LNCAP (cell line): ENCODE results near the gene ZNF439.

Experiments
- TF ChIP-seq, protein P1 (sequence below): fragments of 450-650 bp; IDR thresholded peaks from 2 replicates; pipeline ENCODE4 v1.5.1; 2017; ENCODE audit warnings: mild to moderate bottlenecking

ZNF439 gene

DNA sequence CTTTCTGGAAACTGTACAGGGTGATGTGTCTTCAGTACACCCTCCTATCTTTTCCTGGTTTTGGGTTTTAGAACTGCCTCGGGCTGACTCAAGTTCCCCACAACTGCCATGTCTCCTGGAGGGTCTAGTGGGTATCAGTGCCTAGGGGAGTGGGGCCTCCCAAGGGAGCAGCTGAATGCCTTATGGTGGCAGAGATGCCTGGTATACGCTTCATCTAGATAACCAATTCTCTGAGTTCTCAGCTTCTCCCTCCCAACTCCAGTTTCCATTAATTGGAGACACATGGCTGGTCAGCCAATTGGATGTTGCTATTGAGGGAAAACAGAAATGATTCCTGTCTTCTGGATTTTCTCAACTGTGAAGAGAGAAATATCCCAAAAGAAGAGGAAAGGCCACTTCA, 12.8 kb downstream of the ZNF439 start:
- TF ChIP-seq, protein P1, sequence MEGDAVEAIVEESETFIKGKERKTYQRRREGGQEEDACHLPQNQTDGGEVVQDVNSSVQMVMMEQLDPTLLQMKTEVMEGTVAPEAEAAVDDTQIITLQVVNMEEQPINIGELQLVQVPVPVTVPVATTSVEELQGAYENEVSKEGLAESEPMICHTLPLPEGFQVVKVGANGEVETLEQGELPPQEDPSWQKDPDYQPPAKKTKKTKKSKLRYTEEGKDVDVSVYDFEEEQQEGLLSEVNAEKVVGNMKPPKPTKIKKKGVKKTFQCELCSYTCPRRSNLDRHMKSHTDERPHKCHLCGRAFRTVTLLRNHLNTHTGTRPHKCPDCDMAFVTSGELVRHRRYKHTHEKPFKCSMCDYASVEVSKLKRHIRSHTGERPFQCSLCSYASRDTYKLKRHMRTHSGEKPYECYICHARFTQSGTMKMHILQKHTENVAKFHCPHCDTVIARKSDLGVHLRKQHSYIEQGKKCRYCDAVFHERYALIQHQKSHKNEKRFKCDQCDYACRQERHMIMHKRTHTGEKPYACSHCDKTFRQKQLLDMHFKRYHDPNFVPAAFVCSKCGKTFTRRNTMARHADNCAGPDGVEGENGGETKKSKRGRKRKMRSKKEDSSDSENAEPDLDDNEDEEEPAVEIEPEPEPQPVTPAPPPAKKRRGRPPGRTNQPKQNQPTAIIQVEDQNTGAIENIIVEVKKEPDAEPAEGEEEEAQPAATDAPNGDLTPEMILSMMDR, result no peak

DNA sequence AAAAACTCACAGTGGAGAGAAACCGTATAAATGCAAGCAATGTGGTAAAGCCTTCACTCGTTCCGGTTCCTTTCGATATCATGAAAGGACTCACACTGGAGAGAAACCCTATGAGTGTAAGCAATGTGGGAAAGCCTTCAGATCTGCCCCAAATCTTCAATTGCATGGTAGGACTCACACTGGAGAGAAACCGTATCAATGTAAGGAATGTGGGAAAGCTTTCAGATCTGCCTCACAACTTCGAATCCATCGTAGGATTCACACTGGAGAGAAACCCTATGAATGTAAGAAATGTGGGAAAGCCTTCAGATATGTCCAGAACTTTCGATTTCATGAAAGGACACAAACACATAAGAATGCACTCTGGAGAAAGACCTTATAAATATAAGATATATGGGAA, 19.7 kb downstream of the ZNF439 start:
- TF ChIP-seq, protein P1, result no peak

DNA sequence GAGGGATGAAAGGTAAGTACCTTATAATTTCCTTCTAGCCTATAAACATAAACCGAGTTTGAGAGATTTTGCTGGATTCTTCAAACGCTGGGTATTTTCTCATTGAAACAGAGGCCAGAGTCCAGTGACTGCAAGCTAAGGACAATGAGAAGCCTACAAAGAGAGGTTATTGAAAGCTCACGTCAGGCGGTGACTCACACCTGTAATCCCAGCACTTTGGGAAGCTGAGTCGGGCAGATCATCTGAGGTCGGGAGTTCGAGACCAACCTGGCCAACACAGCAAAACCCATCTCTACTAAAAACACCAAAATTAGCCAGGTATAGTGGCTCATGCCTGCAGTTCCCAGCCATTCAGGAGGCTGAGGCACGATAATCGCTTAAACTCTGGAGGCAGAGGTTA, 24.1 kb downstream of the ZNF439 start:
- TF ChIP-seq, protein P1, result no peak

DNA sequence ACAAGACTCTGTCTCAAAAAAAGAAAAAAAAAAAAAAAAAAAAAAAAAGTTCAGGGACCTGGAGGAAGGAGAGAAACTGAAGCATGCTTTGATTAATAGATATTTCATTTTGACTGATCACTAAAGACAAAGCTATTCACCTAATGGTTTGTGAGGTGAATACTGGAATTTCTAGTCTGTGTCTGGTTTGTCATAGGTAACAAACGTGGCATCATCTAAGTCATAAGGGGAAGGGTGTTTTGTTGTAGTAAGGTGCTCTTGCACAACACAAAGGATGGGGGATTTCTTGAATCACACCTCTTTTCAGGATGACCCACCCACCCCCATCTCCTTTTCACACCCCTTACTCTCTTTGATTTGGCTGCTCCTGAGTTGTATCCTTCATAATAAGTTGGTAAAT, 25.2 kb downstream of the ZNF439 start:
- TF ChIP-seq, protein P1, result no peak

DNA sequence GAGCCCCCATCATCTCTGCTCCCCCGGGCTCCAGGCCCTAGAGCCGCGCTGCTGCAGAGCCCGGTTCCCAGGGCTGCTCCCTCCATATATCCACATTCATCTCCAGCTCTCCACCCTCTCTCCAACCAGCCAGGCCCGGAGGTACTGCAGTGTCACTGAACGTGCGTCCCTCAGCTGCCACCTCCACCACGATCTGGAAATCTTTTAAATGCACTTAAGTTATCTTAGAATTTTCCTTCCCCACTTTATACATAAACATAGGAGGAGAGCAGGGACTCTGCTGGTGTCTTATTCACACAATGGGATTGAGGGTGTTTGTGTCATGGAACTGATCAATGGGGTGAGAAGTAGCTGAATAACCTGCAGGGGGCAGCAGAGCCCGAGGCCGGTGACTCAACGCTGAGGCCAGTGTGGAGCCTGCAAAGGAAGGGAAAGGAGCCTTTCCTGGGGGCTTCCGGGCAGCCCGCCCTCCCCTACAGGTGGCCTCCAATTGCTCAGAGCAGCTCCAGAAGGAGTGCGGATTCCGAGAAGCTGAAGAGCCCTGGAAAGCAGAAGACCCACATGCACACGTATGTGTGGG, 31.3 kb downstream of the ZNF439 start:
- TF ChIP-seq, protein P1, result peak; percentile 13; the same call in 1 of the 2 replicates

DNA sequence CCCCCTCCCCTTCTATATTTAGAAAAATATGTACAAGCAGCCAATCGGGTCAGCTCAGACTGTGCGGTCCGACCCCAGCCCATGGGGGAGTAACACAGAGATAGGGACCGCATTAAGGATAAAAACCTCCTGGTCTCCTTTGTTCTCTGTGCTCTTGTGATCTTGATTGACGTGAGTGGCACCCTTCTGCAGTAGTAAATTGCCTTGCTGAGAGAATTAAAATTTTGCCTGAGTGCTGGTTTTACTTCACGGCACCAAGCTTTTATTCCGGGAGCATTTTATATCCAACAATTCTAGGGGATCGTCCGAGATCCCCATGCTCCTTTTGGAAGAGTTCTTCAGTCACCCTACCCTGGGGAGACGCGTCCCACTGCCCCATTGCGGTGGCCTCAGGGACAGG, 32.1 kb downstream of the ZNF439 start:
- TF ChIP-seq, protein P1, result no peak

DNA sequence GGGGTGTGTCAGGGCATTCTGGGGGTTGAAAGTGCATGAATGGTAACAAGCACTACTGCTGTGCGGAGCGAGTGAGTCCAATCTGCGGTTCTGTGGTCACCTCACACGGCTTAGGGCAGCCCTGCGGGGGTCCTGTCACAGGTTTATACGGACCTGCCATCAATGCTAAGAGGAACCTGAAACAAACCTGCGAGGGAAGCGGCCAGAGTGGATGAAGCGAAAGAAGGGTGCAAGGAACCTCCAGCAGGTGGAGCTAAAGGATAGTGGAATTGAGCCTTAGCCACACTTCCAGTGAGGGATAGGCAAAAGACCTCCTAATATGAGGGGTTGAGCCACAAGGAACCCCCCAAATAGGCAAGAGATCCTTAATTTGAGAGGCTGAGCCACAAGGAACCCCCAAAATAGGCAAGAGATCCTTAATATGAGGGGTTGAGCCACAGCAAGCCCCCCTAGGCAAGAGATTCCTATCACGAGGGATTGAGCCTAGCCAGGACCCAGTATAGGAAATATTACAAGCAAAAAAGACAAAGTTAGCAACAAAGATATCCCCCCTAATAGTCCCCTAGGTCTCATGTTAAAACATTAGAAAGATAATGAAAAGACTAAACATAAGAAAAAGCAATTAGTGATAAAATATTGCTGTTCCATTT, 32.8 kb downstream of the ZNF439 start:
- TF ChIP-seq, protein P1, result peak; percentile 67
